Globus pallidus (tissue), 1 donor: ENCODE data around the gene SH3RF2.
A peak's percentile ranks its signal among the peaks of the same experiment; 100 is the strongest.
"Not testable (repeated sequence)": the region's sequence is repeated elsewhere in the genome, so short reads cannot be mapped to it uniquely, and the experiment has no call there.

Experiments
- DNase-seq: peaks from one replicate; pipeline ENCODE4 v3.0.0-alpha.2; 2015; ENCODE audit warnings: low spot score

Gene SH3RF2

DNA sequence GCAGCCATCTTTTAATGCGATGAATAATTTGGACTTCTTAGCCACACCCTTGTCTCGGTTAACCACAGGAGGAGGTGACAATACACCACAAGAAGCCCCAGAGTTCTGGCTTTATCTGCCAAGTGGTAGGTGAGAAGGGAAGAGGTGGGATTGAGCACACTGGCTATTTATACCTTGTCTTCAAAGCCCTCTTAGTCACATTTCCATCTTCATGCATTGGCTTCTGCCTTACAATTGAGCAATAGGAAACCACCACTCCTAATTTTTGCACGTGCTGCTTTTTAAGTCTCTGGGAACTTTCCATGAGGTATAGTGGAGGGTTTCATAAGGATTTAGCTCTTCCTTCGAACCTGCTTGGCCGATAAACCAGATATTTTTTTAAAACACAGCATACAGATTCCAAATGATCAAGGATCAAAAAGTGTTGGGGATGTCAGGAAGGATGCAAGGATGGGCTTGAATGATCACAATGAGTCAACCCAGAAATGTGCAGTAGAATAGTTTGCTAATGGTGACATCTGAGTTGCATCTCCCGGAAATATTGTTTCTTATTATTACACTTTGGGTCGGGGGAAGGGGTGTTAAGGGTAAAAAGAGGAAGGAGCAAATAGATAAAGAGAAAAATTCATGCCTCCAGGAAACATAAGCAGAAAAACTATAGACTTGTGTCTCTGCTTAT lies 143.5 kb downstream of the SH3RF2 start:
- DNase-seq, result no peak

DNA sequence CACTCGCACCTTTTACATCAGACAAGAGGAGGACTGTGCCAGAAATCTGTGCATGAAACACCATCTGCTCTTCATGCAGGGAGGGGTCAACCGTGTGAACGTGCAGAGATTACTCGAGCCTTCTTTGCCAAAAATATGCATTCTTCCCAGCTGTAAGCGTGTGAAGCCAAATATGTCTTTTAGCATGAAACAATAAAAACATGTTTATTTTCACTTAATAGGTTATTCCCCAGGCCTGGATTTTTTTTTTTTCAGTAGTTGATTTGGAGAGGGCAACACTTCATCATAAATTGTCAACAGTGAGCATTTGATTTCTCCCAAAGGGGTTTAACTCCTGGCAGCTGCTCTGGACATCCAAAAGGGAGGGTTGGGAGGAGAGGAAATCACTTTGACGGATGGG lies 145.2 kb downstream of the SH3RF2 start:
- DNase-seq, result no peak

DNA sequence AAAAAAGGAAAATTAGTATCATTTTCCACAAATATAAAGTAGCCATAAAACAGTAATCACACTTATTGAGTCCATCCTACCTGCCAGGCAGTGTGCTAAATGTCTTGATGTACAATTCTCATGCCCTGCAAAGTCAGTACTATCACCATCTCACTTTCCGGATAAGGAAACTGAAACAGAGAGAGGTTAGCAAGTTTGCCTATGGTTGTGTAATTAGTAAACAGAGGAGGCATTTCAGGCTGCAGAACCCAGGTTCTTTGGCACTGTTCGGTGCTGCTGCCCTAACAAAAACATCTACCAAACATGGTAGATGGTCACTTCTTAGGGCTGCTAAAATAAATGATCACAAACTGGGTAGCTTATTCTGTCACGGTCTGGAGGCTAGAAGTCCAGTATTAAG lies 146.4 kb downstream of the SH3RF2 start:
- no peak for DNase-seq

DNA sequence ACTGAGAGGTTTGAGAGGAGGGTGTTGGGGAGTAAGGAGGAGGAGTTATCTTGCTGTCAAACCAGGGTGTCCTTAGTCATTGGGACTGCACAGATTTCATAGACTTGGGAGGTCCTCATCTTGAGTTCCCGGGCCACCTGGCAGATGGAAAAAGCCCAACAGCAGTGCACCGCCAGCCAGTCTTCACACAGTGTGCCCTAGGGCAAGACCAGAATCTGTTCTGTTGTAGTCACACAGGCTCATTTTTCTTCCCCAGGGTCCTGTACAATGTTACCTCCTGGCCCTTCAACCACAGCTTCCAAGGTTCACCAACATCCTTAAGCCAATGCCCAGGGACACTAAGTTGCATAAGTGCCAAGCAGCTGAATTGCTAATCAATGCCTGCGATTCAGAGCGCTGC lies 148.0 kb downstream of the SH3RF2 start:
- no peak for DNase-seq

DNA sequence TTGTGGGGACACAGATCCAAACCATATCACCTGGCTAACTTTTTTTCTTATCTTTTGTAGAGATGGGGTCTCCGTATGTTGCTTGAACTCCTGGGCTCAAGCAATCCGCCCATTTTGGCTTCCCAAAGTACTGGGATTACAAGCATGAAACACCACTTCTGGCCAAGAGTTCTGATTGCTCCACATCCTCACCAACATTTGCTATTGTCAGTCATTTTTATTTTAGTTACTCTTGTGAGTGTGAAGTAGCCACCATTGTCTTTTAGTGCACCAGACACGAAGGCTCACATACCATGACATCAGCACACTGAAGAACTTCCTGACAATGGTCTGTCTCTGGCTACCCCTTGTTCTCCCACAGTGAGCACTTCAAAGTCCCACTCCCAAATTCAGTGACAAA lies 151.7 kb downstream of the SH3RF2 start:
- no peak for DNase-seq

DNA sequence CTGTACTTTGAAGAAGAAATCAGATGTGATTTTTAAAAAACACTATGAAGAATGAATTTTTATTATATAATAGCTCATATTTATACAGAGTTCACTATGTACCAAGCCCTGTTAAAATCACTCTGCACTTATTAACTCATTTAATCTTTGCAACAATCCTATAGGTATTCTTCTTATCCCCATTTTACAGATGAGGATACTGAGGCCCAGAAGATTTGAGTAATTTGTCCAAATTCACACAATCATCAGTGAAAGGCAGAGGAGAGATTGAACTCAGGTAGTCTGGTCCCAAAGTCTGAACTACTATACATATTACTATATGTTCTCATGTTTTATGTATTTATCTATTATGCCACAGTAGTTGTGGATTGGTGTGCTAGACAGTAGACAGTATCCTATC lies 152.9 kb downstream of the SH3RF2 start:
- no peak for DNase-seq

DNA sequence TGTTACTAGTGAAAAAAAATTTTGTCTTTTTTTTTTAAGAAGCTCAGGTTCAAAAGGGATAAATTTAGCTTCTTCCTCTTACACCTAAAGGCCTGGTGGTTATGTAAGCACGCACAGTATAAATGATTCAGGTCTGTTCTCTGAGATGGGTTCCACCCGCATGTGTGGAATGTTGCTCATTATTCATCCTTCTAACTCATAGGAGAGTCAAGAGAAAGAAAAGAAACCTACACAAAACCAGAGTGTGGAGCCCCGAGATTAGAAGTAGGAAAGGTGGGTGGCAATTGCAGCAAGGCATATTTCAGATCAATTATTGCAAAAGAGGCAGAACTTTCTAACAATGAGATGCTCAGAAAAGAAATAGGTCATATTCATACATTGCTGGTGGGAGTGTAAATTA lies 155.5 kb downstream of the SH3RF2 start:
- no peak for DNase-seq

DNA sequence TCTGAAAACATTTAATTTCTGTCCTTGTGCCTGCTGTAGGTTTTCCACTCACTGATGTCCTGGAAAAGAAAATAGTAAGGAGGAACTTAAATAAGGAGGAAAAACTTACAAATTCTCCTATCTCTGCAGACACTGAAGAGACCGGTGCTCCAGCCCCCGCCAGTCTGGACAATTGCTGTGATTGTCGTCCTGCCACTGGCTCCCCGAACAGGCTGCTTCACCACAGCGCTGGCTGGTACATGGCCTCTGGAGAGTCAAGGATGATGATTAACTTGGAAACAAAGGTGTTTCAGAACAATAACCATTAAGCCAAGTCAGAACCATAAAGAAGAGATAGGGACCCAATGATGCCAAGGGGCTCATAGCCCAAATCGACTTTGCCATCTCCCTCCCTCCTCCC lies 161.7 kb downstream of the SH3RF2 start:
- peak; percentile 55 for DNase-seq

DNA sequence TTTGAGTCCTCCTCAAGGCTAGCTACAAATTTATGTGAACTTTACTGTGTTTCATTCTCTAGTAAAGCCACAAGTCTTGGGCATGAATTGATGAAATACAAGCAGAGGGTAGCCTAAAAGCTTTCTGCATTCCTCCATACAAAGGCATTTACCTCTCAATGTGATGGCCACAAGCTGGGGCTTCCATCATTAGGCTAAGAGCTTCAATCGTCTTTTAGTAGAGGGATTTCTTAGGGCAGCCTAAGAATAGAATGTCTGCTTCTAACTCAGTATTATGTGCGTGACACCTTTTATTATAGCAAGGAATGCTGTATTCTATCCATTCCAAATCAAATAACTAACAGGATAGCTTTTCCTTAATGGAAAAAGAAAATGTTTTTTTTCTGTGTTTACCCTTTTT lies 165.3 kb downstream of the SH3RF2 start:
- DNase-seq, result no peak

DNA sequence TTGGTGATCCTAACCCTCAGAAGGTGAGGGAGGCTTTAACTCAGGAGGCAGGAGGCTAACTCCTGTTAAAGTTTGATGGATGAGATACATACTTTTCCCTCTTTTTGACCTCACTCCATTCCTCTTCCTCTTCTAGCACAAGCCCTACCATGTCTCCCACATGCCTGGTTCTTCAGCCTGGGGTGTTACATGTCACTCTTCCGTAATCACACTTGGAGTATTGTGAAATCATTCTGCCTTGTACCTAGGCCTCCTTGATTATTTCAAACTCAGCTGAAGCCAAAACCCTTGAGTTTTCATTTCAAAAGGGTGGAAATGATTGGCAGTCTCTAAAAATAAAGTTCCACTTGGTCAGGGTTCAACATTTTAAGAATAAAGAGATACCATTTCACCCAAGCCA lies 167.2 kb downstream of the SH3RF2 start:
- no peak for DNase-seq

DNA sequence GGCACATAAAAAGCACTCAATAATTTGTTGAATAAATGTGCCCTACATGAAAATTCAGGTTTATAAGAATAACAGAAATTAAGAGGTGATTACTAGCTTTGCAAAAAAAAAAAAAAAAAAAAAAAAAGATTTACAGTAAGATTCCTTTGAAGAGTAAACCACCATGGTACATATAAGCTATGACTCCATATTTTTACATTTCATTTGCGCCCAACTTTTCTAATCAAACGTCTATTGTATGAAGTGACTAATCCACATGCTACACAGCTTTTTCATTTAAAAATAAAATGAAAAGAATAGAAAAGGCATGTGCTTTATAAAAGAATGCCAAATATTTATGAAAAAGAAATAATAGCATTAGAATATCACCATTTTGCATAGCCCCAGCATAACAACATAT lies 169.1 kb downstream of the SH3RF2 start, which contains the start of gene PLAC8L1:
PLAC8L1 (minus strand) TSS at position 101 of the 400 bp plus-strand sequence. CDS start 1,266 bp downstream, outside the sequence.
- DNase-seq, result no peak

DNA sequence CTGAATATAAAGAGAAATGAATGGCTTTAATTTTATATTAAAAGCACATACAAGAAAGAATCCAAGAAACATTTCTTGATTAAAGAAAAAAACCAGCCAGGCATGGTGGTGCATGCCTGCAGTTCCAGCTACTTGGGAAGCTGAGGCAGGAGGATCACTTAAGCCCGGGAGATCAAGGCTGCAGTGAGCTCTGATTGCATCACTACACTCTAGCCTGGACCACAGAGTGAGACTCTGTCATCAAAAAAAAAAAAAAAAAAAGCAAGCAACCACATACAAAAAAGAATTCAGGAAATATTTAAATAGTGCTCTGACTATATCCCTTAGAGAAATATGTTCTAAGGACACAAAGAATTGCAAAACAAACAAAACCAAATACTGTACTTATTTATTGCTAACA lies 171.5 kb downstream of the SH3RF2 start:
- DNase-seq, result no peak

DNA sequence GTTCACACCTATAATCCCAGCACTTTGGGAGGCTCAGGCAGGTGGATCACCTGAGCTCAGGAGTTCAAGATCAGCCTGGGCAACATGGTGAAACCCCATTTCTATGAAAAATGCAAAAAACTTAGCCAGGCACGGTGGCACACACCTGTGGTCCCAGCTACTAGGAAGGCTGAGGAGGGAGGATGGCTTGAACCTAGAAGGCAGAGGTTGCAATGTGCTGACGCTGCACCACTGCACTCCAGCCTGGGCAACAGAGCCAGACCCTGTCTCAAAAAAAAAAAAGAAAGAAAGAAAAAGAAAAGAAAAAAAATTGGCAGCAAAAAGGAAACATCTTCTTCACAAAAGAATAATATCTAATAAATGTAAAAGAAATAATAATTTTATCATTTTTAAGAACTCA lies 172.5 kb downstream of the SH3RF2 start:
- not testable (repeated sequence) for DNase-seq

DNA sequence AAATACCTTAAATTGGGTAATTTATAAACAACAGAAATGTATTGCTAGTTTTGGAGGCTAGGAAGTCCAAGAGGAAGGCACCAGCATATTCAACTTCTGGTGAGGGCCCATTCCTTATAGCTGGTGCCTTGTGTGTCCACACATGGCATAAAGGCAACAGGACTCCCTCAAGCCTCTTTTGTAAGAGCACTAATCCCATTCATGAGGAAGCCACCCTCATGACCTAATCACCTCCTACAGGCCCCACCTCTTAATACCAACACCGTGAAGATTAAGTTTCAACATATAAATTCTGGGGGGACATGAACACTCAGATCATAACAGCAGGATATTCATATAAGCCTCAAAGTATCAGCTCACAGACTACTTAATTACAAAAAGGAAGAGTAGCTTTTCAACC lies 173.0 kb downstream of the SH3RF2 start:
- DNase-seq, result no peak

DNA sequence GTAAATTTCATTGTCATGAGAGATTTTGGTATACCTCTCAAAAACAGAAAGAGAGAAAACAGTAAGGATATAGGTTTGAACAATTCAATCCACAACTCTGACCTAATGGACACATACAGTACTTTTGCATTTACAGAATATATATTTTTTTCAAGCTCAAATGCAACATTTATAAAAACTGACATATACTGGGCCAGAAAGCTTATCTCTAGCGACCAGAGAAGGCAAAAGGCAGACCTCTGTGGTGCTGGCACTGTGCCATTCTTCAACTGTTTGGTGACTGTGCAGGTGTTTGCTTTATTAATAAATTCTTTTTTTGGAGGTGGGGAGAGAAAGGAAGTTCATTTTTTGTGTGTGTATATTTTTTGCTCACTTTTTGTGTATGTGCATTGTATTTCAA lies 175.0 kb downstream of the SH3RF2 start:
- no peak for DNase-seq

DNA sequence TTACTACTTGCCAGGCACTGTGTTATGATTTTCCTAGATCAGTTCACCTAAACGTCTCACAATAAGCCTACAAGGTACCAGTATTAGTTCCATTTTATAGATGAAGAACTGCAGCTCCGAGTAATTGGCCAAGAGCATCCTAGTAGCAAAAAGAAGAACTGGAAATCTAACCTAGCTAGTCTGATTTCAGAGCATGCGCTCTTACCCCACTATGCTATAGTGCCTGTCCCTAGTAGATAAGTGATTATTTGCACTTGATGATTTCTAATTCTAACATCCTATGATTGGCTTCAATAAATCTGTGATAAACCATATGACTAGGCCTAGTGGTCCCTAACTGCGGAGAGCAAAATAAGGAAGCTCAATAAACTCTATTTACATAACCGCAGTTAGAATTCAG lies 176.1 kb downstream of the SH3RF2 start:
- DNase-seq, result no peak
